HK-2 (cell line): ENCODE data around the gene LRG1.
A peak's percentile ranks its signal among the peaks of the same experiment; 100 is the strongest.

Source experiments
- DNase-seq: peaks from one replicate; pipeline ENCODE4 v3.0.0-alpha.2; 2018; ENCODE audit not compliant: unreplicated experiment

Gene LRG1

GRCh38 chr19:4511300-4512054 is 28.4 kb downstream of the LRG1 start:
- no peak for DNase-seq

GRCh38 chr19:4510435-4511255 is 29.2 kb downstream of the LRG1 start:
- DNase-seq: no peak

GRCh38 chr19:4508698-4509097 is 31.1 kb downstream of the LRG1 start:
- no peak for DNase-seq

- no peak for DNase-seq
These were observed 32.0 kb downstream of the LRG1 start for GRCh38 chr19:4507804-4508203.

GRCh38 chr19:4507150-4507452 is 32.7 kb downstream of the LRG1 start:
- no peak for DNase-seq

- DNase-seq: peak; percentile 56
These were observed 33.2 kb downstream of the LRG1 start for GRCh38 chr19:4506449-4507149.

- no peak for DNase-seq
These were observed 34.0 kb downstream of the LRG1 start for GRCh38 chr19:4505570-4506448.

- DNase-seq: no peak
These were observed 34.8 kb downstream of the LRG1 start for GRCh38 chr19:4504891-4505569.

- DNase-seq: no peak
These were observed 35.5 kb downstream of the LRG1 start for GRCh38 chr19:4504297-4504701.

GRCh38 chr19:4503825-4504170 is 36.0 kb downstream of the LRG1 start:
- no peak for DNase-seq

- no peak for DNase-seq
These were observed 36.6 kb downstream of the LRG1 start for GRCh38 chr19:4503132-4503824.

GRCh38 chr19:4502282-4503131 is 37.3 kb downstream of the LRG1 start:
- DNase-seq: no peak

- DNase-seq: no peak
These were observed 38.1 kb downstream of the LRG1 start for GRCh38 chr19:4501691-4502090.

- no peak for DNase-seq
These were observed 38.8 kb downstream of the LRG1 start for GRCh38 chr19:4500841-4501591.

GRCh38 chr19:4499855-4500254 is 40.0 kb downstream of the LRG1 start:
- DNase-seq: no peak

GRCh38 chr19:4499318-4499717 is 40.5 kb downstream of the LRG1 start:
- no peak for DNase-seq

- no peak for DNase-seq
These were observed 41.1 kb downstream of the LRG1 start for GRCh38 chr19:4498694-4499093.

- DNase-seq: no peak
These were observed 42.0 kb downstream of the LRG1 start for GRCh38 chr19:4497770-4498389.

- DNase-seq: no peak
These were observed 43.5 kb downstream of the LRG1 start for GRCh38 chr19:4496304-4496703.
